Esophagus squamous epithelium (tissue), 5 donors: ENCODE measurements around the gene INPP4B. TPM values are rescaled to one million over a fixed set of nuclear protein-coding genes. Genes with fewer than 3 reads are reported as not detected.

ENCODE experiments used
- DNase-seq: peaks from one replicate; lab custom pipeline; 2025; lab: John Stamatoyannopoulos, UW
- H3K27ac ChIP-seq, 4 donors: fragments of 200-600 bp; sonication (generic); one replicate each; pipeline ENCODE4 v1.5.1; 2016 to 2019; ENCODE audit warnings: mild to moderate bottlenecking in 1 of 4
- H3K27me3 ChIP-seq, 4 donors: fragments of 200-600 bp; sonication (generic); 1 replicate in 3 of 4; 2 replicates in 1 of 4; pipeline versions ENCODE4 v1.5.1 to v1.6.0; 2017 to 2021; ENCODE audit warnings: antibody characterized with exemption in 1 of 4
- H3K36me3 ChIP-seq, 3 donors: fragments of 200-600 bp; sonication (generic); one replicate each; pipeline ENCODE4 v1.5.1; 2016 to 2019
- H3K4me1 ChIP-seq, 3 donors: fragments of 200-600 bp; sonication (generic); one replicate each; pipeline ENCODE4 v1.5.1; 2017 to 2019
- H3K4me3 ChIP-seq, 4 donors: fragments of 200-600 bp; sonication (generic); 1 replicate in 3 of 4; 2 replicates in 1 of 4; pipeline ENCODE4 v1.5.1; 2016 to 2019; ENCODE audit warnings: mild to moderate bottlenecking in 2 of 4, moderate library complexity in 1 of 4
- H3K9me3 ChIP-seq, 3 donors: fragments of 200-600 bp; sonication (generic); one replicate each; pipeline ENCODE4 v1.5.1; 2016 to 2019
- CTCF ChIP-seq, 6 experiments: fragments of 450-650 bp in 4 of 6; fragments of 200-600 bp in 2 of 6; sonication (generic) in 2 of 6; IDR thresholded peaks; one replicate each; pipeline ENCODE4 v1.5.1; 2016 to 2019; ENCODE audit warnings: antibody characterized with exemption in 6 of 6, mild to moderate bottlenecking in 4 of 6, moderate library complexity in 4 of 6
- POLR2A ChIP-seq, 4 donors: fragments of 450-650 bp; IDR thresholded peaks; one replicate each; pipeline ENCODE4 v1.6.1; 2017; ENCODE audit warnings: antibody characterized with exemption in 4 of 4, mild to moderate bottlenecking in 4 of 4, moderate library complexity in 3 of 4
- WGBS, 2 donors: methylation state at CpG; one replicate each; pipeline ENCODE4 v1.1.5; 2018; 5-methylcytosine and 5-hydroxymethylcytosine counted together
- intact Hi-C: fragments of 100-400 bp; cut with DNase I; formaldehyde crosslinking; loops from one replicate; pipeline ENCODE4 v1.15.0; 2022
- total RNA-seq, 4 donors: library from RNA; depleted of rRNA; stranded (reverse); fragments of >200 nt; gene quantifications; one replicate each; pipeline ENCODE4 v1.1.0, GENCODE V29; 2016
- donor health status: DM: yes; HTN: yes; CAD: no.

The INPP4B gene
- total RNA-seq, 4 donors from 2014 or later = 14.3 to 49.7 (median 21.3) TPM

- Histone ChIP-seq H3K4me1 (no peaks in the 10 kb centered on the region), H3K4me3 (no peak overlapping the region), H3K36me3 (no peaks in the 10 kb centered on the region), H3K27me3 (no peaks in the 10 kb centered on the region), H3K27ac (no peak overlapping the region), H3K9me3 (no peaks in the 10 kb centered on the region)
- DNase-seq = no peak
- TF ChIP-seq POLR2A (IDR thresholded peaks at IDR 0.05) (no peak), CTCF (IDR thresholded peaks at IDR 0.05) (no peak)
- 62 to 77% methylated on average over 1 of the region's 1 CpG for WGBS, 2 donors
- intact Hi-C loops = no loop called here
Measured at GRCh38 chr4:142528433-142528832, 317.7 kb downstream of the INPP4B start.

- Histone ChIP-seq H3K9me3 (no peaks in the 10 kb centered on the region), H3K27me3 (no peaks in the 10 kb centered on the region), H3K36me3 (no peaks in the 10 kb centered on the region), H3K4me1 (no peaks in the 10 kb centered on the region), H3K4me3 (no peak overlapping the region), H3K27ac (no peak overlapping the region)
- WGBS, 2 donors = 39 to 50% methylated on average over 3 of the region's 3 CpGs
- DNase-seq = no peak
- TF ChIP-seq CTCF (IDR thresholded peaks at IDR 0.05) = no peak
- no peak for TF ChIP-seq POLR2A (IDR thresholded peaks at IDR 0.05)
- intact Hi-C loops = no loop called here
Measured at GRCh38 chr4:142523111-142523510, 323.0 kb downstream of the INPP4B start.

- Histone ChIP-seq H3K9me3 (no peaks in the 10 kb centered on the region), H3K36me3 (no peaks in the 10 kb centered on the region), H3K27me3 (no peaks in the 10 kb centered on the region), H3K4me1 (no peaks in the 10 kb centered on the region), H3K27ac (no peak overlapping the region), H3K4me3 (no peak overlapping the region)
- intact Hi-C loops = no loop called here
- DNase-seq = no peak
- TF ChIP-seq POLR2A (IDR thresholded peaks at IDR 0.05) (no peak), CTCF (IDR thresholded peaks at IDR 0.05) (no peak)
Measured at GRCh38 chr4:142519342-142519741, 326.8 kb downstream of the INPP4B start.

- no peak overlapping the region for H3K27ac ChIP-seq
- no peaks in the 10 kb centered on the region for H3K36me3 ChIP-seq
- H3K9me3 ChIP-seq = no peaks in the 10 kb centered on the region
- H3K4me3 ChIP-seq = no peak overlapping the region
- DNase-seq = no peak
- TF ChIP-seq CTCF (IDR thresholded peaks at IDR 0.05) (no peak), POLR2A (IDR thresholded peaks at IDR 0.05) (no peak)
- H3K4me1 ChIP-seq = no peaks in the 10 kb centered on the region
- WGBS, 2 donors = 74 to 75% methylated on average over 4 of the region's 4 CpGs
- H3K27me3 ChIP-seq = no peaks in the 10 kb centered on the region
- intact Hi-C loops = no loop called here
Measured at GRCh38 chr4:142516686-142517526, 329.2 kb downstream of the INPP4B start.

- Histone ChIP-seq H3K27ac (no peak overlapping the region), H3K4me3 (no peak overlapping the region), H3K9me3 (no peaks in the 10 kb centered on the region), H3K4me1 (no peaks in the 10 kb centered on the region), H3K36me3 (no peaks in the 10 kb centered on the region), H3K27me3 (no peaks in the 10 kb centered on the region)
- DNase-seq = no peak
- intact Hi-C loops = no loop called here
- WGBS, 2 donors = 43 to 64% methylated on average over 1 of the region's 1 CpG
- TF ChIP-seq CTCF (IDR thresholded peaks at IDR 0.05) (no peak), POLR2A (IDR thresholded peaks at IDR 0.05) (no peak)
Measured at GRCh38 chr4:142512161-142512560, 333.9 kb downstream of the INPP4B start.
